ENCODE data around the gene TMPRSS9.

DNA sequence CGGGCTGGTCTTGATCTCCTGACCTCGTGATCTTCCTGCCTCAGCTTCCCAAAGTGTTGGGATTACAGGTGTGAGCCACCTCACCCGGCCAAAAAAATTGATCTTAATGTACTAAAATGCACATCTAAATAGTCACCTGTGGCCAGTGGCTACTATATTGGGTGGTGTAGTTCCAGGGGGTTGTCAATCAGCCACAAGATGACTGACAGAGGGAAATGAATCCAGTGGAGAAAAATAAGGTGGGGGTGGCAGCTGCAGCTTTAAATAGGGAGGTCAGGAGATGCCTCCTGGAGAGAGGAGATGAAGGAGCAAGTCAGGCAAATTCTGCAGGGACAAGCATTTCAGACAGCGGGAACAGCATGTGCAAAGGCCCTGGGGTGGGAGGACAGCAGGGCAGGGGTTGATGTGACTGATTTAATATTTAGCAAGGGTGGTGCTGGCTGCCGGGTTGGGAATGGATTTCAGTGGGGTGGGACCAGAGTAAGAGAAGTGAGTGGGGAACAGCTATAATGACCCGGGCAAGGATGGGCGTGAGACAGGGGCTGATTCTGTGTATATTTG, 49.4 kb downstream of the TMPRSS9 start:
- TF ChIP-seq POLR2A (IDR thresholded peaks at IDR 0.05): no peak
- TF ChIP-seq, protein P1, sequence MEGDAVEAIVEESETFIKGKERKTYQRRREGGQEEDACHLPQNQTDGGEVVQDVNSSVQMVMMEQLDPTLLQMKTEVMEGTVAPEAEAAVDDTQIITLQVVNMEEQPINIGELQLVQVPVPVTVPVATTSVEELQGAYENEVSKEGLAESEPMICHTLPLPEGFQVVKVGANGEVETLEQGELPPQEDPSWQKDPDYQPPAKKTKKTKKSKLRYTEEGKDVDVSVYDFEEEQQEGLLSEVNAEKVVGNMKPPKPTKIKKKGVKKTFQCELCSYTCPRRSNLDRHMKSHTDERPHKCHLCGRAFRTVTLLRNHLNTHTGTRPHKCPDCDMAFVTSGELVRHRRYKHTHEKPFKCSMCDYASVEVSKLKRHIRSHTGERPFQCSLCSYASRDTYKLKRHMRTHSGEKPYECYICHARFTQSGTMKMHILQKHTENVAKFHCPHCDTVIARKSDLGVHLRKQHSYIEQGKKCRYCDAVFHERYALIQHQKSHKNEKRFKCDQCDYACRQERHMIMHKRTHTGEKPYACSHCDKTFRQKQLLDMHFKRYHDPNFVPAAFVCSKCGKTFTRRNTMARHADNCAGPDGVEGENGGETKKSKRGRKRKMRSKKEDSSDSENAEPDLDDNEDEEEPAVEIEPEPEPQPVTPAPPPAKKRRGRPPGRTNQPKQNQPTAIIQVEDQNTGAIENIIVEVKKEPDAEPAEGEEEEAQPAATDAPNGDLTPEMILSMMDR (IDR thresholded peaks at IDR 0.05): no peak

Measured in thyroid gland (tissue), 4 donors.